NCI-H82 (cell line): ENCODE results near the gene EYA2.

Source experiments
- DNase-seq: peaks from one replicate; lab custom pipeline; 2025; lab: John Stamatoyannopoulos, UW

EYA2 gene

DNA sequence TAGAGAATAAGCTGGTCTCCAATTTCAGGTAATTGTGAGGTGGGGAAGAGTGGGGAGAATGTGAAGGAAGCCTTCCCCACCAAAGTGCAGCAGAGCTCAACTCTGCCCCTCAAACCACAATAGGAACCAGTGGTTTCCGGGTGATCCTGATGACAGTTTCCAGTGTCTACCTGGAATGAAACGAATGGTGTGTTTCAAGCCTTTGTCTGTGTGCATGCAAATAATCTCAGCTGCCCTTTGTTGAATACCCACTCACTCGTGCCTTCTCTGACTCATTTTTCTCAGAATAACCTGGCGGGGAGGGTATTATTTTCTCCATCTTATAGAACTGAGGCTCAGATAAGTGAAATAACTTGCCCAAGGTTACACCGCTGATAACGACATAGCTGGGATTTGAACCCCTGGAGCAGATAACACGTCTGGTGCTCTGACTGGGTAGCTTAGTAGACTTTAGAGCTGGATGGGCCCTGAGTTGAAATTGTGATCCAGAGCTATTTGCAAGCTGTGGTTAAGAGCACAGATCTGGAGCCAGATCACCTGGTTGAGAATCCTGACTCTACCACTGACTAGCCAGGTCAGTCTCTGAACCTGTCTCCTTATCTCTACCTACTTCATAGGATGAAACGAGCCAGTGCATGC is 85.1 kb downstream of the EYA2 start:
- DNase-seq = peak; percentile 81

DNA sequence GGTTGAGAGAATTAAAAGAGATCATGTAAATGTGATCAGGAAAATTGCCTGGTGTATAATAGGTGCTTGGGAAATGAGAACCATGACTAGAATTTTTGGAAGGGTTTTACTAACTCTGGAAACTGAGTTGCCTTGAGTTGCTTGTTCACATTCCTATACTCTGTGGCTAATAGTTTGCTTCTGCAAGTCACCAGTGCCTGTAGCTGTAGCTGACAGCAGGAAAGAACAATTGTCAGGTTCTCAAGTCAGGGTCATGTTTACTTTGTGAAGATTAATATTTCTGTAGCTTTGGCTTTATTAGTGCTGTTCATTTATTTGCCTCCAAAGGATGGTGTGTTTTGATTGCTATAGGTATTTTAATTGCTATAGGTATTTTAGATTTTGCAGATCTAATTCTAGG is 86.5 kb downstream of the EYA2 start:
- no peak for DNase-seq

DNA sequence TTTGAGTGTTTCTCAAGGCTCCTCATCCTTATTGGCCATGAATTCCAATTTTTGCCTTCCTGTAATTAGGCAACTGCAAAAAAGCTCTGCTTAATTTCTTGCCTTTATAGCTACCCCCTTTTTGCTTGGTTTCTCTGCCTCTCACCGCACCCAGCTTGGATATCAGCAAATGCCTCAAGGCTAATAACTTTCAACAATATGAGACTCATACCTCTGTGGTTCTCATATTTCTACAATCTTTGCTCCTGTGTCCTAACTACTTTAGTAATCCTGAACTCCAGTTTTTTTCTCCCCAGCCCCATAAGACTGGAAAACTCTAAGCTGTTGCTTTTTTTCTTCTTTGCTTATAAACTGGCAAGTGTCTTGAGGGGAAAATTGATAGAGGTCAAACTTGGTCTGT is 88.8 kb downstream of the EYA2 start:
- DNase-seq = no peak

DNA sequence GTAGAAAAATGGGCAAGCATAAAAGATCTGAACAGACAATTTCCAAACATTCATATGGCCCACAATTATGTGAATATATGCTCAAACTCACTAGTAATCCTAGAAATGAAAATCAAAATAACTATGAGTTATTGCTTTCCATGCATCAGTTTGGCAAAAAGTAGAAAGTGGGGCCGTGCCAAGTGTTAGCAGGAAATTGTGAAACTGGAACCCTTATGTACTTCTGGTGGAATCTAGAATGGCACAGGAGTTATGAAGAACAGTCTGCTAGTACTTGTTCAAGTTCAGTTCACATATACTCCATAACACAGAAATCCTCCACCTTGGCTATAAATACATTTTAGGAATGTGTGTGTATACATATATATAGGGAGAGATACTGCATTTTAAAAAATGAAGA is 89.8 kb downstream of the EYA2 start:
- DNase-seq = no peak

DNA sequence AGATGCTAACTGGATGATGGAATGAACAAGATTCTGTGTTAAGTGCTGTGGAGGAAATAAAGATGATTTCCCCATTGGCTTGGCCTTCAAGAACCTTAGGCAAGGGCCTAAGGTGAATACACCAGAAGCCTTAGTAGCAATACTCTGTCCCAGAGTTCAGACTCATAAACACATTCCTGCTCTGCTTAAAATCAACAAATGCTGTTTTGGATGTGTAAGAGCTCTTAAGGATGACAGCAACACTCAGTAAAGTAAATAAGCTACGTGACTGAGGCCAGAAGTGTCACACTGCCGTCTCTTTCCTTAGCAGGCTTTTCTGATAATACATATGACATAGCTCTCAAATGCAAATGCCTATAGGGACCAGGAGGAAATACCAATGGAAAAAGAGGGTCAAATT is 90.6 kb downstream of the EYA2 start:
- DNase-seq = no peak

DNA sequence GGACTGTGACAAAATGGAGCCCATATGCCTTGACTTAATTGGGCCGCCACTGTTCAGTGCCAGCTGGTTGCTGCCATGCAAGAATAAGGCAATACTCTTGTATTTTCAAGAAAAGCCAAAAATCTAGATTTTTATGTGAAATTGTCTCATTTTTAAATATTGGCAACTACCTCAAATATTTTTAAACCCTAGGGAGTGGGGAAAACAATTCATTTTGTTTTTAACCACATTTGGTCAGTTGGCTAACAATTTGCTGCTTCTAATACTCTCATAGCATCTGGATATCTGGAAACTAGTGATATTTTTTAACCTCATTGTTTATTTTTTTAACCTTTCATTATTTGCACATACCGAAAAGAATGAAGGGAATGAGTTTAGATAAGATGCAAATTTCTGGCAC is 91.0 kb downstream of the EYA2 start:
- no peak for DNase-seq

DNA sequence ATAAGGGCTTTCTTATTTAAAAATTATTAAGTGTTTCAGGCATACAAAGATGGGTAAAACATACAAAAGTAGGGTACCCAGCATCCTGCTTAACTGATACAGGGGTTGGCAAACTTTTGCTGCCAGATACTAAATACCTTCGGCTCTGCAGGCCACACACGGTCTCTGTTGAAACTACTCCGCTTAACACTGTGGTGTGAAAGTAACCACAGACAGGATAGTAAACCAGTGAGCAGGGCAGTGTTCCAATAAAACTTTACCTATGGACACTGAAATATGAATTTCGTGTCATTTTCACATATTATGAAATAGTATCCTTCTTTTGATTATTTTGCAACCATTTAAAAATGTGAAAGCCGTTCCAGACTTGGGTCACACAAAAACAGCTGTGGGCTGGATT is 92.4 kb downstream of the EYA2 start:
- DNase-seq = no peak

DNA sequence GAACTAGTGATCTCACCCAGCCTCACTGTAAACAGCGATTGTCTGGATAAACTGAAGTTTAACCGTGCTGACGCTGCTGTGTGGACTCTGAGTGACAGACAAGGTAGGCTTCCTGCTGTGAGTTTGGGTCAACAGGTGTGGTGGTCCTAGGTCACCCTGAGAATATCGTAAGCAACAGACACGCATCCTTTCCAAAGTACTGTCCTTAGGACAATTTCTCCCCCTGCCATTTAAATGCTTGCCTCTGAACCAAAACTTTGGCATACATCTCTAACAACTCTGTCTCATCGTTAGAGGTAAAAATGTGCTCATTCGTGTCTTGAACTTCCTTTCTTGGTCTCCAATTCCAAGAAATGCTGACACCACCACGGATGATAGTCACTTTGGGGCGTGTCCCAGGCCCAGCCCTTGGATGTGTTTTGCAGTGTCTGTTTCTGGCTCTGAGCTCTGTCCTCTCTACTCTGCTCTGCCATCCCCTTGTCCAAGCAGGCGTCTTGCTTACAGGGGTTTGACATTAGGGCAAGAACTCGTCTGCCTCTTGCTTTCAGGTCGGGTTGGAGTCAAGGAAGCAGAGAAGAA is 95.5 kb downstream of the EYA2 start:
- no peak for DNase-seq

DNA sequence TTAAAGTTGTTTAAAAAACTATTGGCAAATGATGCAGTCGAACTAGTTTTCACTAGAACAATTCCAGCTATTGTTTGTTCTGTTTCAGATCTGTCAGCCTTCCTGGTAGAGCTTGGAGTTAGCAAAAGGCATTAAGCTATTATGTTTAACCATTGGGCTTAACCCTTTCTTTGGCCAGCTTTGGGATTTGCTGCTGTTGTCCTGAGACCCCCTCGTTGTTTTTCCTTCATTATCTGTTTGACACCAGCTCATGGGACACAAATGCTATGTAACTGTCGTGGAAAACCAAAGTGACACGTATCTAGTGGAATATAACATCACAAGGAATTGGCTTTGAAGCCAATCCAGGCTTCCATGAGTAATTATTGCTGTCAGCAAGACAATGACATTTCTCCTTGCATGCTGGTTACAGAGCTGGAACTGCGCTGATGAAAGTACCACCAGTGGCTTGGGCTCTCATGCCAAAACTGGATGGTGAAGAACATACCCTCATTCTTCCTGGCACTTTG is 96.0 kb downstream of the EYA2 start:
- no peak for DNase-seq

DNA sequence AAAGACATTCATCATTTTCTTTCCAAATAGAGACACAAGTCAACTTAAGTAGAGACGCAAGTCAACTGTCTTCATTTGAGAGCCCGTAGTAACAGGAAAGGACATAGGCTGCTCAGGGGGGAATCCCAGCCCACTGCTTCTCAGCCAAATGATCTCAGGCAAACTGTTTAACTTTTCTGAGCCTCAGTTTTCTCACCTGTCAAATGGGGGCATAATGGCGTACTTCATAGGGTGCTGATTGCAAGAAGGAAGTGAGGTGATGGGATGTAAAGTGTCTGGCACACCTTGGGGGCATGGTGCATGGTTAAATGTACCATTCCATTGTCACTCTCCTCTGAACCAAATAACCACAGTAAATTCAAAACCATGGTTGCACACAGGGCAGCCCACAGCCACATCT is 96.5 kb downstream of the EYA2 start:
- DNase-seq = no peak

DNA sequence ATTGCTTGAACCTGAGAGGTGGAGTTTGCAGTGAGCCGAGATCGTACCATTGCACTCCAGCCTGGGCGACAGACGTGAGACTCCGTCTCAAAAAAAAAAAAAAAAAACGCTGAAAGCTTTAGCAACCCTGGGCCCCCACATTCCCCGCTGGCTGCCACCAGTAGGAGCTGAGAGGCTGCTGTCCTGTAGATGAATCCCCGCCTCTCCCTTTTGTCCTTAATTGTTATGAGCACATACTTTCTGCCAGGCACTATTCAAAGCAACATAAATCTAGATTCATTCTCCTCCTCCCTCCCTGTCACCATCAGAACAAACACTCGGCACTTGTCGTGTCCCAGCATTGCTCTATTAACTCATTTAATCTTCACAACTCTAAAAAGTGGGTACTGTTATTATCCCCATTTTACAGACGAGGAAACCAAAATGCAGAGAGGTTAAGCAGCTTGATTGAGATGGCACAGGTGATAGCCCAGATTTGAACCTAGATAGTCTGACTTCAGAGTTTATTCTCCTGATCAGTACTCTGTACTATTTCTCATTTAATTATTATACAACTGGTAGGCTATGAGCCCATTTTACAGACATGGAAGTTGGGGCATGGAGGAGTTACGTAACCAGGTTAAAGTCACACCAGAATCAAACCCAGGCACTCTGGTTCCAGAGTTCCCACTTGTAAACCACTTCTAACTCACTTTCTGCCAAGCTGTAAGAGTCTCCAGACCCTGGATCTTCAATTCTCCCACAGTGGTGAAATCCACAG is 97.4 kb downstream of the EYA2 start:
- no peak for DNase-seq

DNA sequence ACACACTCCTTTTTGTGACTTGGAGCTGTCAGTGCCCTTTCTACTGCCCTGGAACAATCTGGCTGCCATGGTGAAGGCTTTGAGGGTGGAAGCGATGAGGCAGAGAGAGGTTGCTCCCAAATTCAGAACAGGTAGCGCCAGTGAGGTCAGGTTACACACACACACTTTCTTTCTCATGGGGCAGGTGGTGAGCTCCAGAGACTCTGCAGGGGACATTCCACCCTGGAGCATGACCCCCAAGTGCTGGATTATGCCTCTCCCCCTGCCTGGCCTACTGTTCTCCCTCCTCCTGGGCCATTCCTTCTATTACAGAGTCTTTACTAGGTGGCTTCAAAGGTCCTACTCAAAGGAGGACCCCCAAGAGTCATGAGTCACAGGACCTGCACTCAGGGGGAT is 98.0 kb downstream of the EYA2 start:
- no peak for DNase-seq

DNA sequence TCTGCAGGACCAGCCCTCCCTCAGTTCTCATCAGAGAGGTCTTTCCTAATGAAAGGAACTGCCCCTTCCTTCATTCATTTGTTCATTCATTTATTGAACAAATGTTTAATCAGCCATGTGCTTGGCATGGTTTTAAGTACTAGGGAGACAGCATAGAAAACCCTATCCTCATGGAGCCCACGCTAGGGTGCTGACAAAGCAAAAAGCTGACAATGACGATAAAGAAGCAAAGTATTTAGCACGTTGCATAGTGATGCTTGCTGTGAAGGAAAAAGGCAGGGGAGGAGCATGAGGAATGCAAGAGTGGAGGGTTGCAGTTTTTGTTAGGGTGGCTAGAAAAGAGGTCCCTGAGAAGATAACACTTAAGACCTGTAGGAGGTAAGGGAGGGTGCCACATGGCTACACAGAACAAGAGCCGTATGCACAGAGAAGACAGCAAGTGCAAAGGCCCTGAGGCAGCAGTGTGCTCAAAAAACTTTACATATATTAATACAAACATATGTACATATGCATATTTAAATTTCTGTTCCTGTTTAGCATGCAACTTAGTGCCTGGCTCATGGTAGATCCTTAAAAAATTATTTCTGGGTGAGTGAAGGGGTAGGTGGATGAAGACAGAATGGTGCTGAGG is 98.9 kb downstream of the EYA2 start:
- DNase-seq = no peak

DNA sequence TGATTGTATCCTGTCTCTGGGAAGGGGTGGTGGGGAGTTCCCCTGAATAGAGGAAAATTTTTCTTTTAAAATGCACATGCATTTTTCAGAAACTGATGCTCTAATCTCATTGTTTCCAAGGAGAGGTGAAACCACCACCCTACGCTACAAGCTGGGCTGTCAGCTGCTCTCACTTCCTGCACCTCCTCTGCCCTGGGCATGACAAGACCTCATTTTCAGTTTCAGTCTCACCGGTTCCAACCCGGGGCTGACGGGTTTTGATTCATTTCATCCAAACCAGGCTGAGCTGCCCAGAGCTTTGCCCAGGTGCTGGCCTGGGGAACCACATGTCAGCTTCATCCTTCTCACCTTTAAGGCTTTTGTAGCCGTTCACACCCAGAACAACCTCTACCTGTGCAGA is 99.7 kb downstream of the EYA2 start:
- DNase-seq = no peak

DNA sequence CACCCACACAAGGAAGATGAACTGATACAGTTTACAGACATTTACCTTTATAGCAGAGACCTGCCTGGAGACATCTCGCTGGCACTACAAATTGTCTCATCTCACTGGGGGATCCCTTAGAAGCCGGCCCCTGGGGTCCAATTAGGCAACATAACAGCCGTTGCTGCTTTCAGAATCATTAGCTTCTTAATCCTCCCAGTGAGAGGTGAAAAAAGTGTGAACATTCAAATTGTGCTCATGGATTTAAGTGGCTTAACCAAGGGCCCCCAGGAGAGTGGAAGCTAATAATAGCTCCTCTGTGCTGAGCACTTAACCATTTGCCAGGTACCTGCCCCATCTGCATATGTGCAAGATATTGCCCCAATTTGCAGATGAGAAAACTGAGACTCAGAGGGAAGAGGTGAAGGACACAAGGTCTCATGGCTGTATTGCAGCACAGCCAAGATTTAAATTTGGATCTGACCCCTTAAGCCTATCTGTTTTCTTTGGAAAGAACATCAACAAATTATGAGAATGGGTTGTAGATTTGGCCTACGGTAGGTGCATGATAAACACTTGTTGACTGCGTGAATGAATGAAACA is 101.0 kb downstream of the EYA2 start:
- peak; percentile 97 for DNase-seq

DNA sequence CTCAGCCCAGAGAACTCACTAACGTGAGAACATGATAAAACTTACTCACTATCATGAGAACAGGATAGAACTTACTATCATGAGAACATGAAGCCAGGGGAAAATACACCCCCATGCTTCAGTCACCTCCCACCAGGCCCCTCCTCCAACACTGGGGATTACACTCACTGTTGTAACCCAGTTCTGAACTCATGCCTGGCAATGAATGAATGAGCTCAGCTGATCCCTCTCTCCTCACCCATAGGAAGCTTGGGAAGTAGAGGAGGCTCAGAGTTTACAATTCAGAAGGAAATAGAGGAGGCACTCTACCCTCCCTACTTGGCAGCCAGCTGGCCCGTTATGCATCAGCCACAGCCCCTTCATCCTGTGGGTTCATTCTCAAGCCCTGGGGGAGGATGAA is 102.5 kb downstream of the EYA2 start:
- peak; percentile 23 for DNase-seq

DNA sequence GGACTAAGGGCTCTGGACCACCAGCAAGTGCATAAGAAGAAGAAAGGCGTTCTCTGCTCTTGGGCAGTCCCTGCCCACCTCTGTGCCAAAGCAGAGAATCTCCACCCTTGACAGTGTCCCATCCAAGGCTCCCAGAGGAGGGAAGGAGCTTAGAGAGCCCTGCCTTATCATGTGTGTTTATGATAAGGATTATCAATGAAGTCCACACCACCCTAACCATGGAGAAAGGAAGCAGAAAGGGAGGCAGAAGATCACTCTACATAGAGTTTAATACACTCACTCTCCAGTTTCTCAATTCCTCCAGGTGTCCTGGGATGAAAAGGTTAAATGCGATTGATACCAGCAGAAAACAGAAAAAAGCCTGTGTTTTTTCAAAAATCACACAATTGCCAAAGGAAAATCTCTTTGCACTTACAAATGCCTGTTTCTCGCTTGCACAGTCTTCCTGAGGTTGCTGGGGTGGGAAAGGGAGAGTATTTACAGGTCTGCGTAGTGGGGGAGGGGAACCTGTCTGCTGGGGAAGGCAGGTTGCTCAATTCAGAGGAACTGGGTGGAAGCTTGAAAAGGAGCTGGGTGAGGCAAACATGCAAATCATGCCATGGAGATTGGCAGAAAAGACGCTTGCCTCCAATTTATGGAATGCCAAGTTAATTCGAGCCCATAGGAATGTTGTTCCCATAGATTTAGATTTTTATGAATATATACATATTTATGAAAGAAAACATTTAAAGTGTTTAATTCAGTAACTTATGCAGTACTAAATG is 104.0 kb downstream of the EYA2 start:
- DNase-seq = peak; percentile 43

DNA sequence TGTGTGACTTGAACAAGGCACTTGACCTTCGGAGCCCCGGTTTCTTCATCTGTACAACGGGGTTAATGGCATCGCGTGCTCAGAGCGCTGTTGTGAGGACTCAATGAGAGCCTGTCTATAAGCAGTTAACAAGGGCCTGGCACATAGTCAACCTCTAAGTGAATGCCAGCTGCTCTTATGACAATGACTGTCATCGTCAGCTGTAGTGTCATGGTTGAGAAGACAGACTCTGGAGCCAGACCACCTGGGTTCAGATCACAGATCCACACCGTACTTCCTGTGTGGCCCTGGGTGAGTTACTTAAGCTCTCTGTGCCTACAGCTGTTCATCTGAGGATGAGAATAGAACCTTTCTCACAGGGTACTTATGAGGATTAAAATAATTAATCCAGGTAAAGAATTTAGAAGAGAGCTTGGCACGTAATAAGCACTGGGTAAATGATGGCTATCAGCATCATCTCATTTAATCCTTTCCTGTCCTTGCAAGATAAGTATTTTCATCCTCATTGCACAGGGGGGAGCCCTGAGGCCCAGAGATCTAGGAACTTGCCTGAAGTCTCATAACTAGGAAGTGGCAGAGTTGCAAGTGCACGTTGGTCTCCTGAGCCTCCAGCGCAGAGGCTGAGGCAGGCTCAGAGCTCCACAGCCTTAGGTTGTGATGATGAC is 105.3 kb downstream of the EYA2 start:
- DNase-seq = peak; percentile 88

DNA sequence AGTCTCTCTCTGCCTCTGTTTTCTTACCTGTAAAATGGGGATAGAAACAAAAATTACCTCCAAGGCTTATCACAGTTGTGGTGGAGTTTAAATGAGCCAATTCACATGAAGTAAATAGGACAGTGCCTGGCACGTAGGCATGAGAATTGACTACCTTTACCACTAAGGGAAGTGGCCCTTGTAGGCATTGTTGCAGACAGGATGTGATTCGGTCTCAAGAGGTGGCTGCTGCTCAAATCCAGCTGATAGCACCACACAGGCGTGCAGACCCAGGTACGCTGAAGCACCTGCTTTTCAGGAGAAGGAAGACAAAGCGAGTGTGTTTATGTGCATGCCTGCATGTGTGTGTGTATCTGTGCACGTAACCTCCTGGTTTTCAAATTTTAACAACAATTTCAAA is 108.6 kb downstream of the EYA2 start:
- DNase-seq = no peak

DNA sequence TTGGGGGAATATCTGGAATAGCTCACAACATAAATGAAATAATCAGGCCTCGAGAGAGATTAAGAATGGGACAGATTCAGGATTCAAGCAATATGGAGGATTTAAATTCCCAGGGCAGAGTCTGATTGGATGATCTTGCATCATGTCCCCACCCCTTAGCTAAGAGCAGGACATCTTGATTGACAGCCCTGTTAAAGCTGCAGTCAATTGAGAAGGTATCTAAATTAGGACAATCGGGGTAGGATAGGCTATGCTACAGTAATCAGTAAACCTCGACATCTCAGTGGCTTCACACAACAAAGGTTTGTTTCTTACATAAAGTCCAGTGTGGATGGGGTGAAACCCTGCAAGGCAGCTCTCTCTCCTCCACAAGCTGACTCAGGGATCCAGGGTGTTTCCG is 109.5 kb downstream of the EYA2 start:
- no peak for DNase-seq
